MCF 10A (cell line): ENCODE data around the gene GRID1. TPM values are rescaled to one million over a fixed set of nuclear protein-coding genes. Genes with fewer than 3 reads are reported as not detected.

ENCODE experiments used
- BruUV-seq: library from RNA; stranded (reverse); fragments of 400-500 nt; replicated peaks from 2 replicates; lab custom pipeline; 2021; lab: Mats Ljungman, UMichigan
- CTCF ChIA-PET: fragments of 300-600 bp; sonication (Branson Sonifier 250); formaldehyde crosslinking; extraction: SDS; loops from one replicate; lab custom pipeline; 2021; ENCODE audit warnings: antibody characterized with exemption, inconsistent platforms; lab: Yijun Ruan, JAX
- POLR2A ChIA-PET: fragments of 300-600, 350-650 bp; sonication (Branson Sonifier 250); formaldehyde crosslinking; extraction: SDS; loops from one replicate; lab custom pipeline; 2020; ENCODE audit warnings: antibody characterized with exemption, inconsistent platforms; lab: Yijun Ruan, JAX
- DNase-seq: peaks from one replicate; pipeline ENCODE4 v3.0.0-alpha.2; 2018; ENCODE audit not compliant: unreplicated experiment
- H3K27ac Mint-ChIP-seq: one replicate; pipeline ENCODE4 v1.8.0; 2022; ENCODE audit warnings: mild to moderate bottlenecking, low read depth, mixed read lengths; ENCODE audit not compliant: unreplicated experiment
- H3K27me3 Mint-ChIP-seq: one replicate; pipeline ENCODE4 v1.8.0; 2022; ENCODE audit warnings: mixed read lengths; ENCODE audit not compliant: insufficient read depth, unreplicated experiment
- H3K36me3 Mint-ChIP-seq: one replicate; pipeline ENCODE4 v1.8.0; 2022; ENCODE audit warnings: mild to moderate bottlenecking, moderate library complexity, mixed read lengths; ENCODE audit not compliant: insufficient read depth, unreplicated experiment
- H3K4me1 Mint-ChIP-seq: one replicate; pipeline ENCODE4 v1.8.0; 2022; ENCODE audit warnings: mixed read lengths; ENCODE audit not compliant: insufficient read depth, unreplicated experiment
- H3K4me3 Mint-ChIP-seq: one replicate; pipeline ENCODE4 v1.8.0; 2022; ENCODE audit warnings: mild to moderate bottlenecking, moderate library complexity, mixed read lengths; ENCODE audit not compliant: unreplicated experiment
- H3K9me3 Mint-ChIP-seq: one replicate; pipeline ENCODE4 v1.8.0; 2022; ENCODE audit warnings: mixed read lengths; ENCODE audit not compliant: unreplicated experiment
- CTCF ChIP-seq: fragments of 200-600 bp; IDR thresholded peaks from one replicate; pipeline ENCODE4 v1.8.0; 2022; ENCODE audit warnings: antibody characterized with exemption, mild to moderate bottlenecking; ENCODE audit not compliant: unreplicated experiment
- intact Hi-C: fragments of 100-400 bp; cut with micrococcal nuclease; formaldehyde crosslinking; loops from 2 replicates; pipeline ENCODE4 v1.14.1; 2022
- total RNA-seq: library from RNA; stranded (reverse); gene quantifications from 2 replicates; pipeline ENCODE4 v1.2.3, GENCODE V29; 2022

GRID1 gene
- total RNA-seq, 1 experiment from 2014 or later = not detected

DNA sequence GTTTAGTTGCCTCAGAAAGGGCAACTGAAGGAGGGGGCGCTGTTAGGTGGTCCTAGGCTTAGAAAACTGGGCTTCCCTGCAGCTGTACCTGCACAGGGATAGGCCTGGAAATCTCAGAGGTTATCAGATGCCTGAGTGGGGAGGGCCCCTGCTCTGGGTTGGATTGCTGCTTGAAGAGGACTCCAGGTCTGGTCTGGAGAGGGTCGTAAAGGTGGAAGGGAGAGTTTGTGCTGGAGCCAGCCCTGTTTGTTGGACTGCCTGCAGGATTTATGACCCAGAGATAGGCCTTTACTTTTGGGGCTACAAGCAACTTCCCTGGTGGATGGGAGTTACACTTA, 765.9 kb downstream of the GRID1 start:
- ChIA-PET CTCF (interaction anchor here (0.6 to 0.7 kb wide), 2 partner anchors 83 to 392 kb away, joined by 3 read pairs; no protein-coding TSS in a partner anchor), POLR2A (no interaction called here)
- BruUV-seq = no TSS peak
- no peaks in the 10 kb centered on the region for H3K27me3 Mint-ChIP-seq
- no peak overlapping the region for H3K4me3 Mint-ChIP-seq
- H3K27ac Mint-ChIP-seq = no peak overlapping the region
- TF ChIP-seq CTCF = no peak
- H3K36me3 Mint-ChIP-seq = no peaks in the 10 kb centered on the region
- no peak for DNase-seq
- peaks cover 4% of the 10 kb centered on the region for H3K9me3 Mint-ChIP-seq
- intact Hi-C loops = no loop called here
- no peaks in the 10 kb centered on the region for H3K4me1 Mint-ChIP-seq

GRCh38 chr10:85600026-85600743, 766.4 kb downstream of the GRID1 start:
- no peaks in the 10 kb centered on the region for H3K27me3 Mint-ChIP-seq
- no TSS peak for BruUV-seq
- H3K27ac Mint-ChIP-seq = no peak overlapping the region
- H3K4me3 Mint-ChIP-seq = no peak overlapping the region
- H3K36me3 Mint-ChIP-seq = no peaks in the 10 kb centered on the region
- H3K4me1 Mint-ChIP-seq = no peaks in the 10 kb centered on the region
- ChIA-PET POLR2A (no interaction called here), CTCF (interaction anchor here (0.6 to 0.7 kb wide), 2 partner anchors 84 to 392 kb away, joined by 3 read pairs; no protein-coding TSS in a partner anchor)
- intact Hi-C loops = no loop called here
- DNase-seq = no peak
- TF ChIP-seq CTCF = no peak
- no peaks in the 10 kb centered on the region for H3K9me3 Mint-ChIP-seq

- BruUV-seq = no TSS peak
- intact Hi-C loops = no loop called here
- ChIA-PET POLR2A (no interaction called here), CTCF (no interaction called here)
- Mint-ChIP-seq H3K4me1 (no peaks in the 10 kb centered on the region), H3K27me3 (no peaks in the 10 kb centered on the region), H3K4me3 (no peak overlapping the region), H3K27ac (no peak overlapping the region), H3K36me3 (no peaks in the 10 kb centered on the region), H3K9me3 (no peaks in the 10 kb centered on the region)
- TF ChIP-seq CTCF = no peak
- DNase-seq = no peak
These were observed 767.5 kb downstream of the GRID1 start for GRCh38 chr10:85599081-85599480.

DNA sequence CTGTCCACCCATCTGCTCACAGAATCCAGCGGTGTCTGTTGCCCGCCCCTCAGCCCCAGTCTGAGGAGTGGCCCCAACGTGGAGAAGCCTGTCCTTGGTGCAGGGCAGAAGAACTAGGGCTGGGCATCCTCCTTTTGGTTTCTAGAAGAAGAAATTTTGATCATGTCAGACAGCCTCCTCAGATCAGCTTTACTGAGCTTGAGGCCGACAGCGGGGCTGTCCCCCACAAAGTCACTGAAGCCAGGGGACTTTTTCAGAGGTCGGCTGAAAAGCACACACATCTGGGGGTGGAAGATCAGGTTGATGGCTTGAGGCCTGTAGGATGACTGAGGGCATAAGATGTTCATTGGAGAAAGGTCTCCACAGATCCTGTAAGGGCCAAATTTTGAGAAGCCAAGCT, 767.9 kb downstream of the GRID1 start:
- TF ChIP-seq CTCF = no peak
- H3K4me1 Mint-ChIP-seq = no peaks in the 10 kb centered on the region
- no peak overlapping the region for H3K27ac Mint-ChIP-seq
- ChIA-PET POLR2A (no interaction called here), CTCF (interaction anchor here (0.6 kb wide), 1 partner anchor 148 kb away, joined by 3 read pairs; no protein-coding TSS in a partner anchor)
- intact Hi-C loops = no loop called here
- no TSS peak for BruUV-seq
- H3K4me3 Mint-ChIP-seq = no peak overlapping the region
- no peaks in the 10 kb centered on the region for H3K27me3 Mint-ChIP-seq
- no peaks in the 10 kb centered on the region for H3K9me3 Mint-ChIP-seq
- no peaks in the 10 kb centered on the region for H3K36me3 Mint-ChIP-seq
- no peak for DNase-seq
